Measurements from ENCODE around the gene PIGS. TPM values are rescaled to one million over a fixed set of nuclear protein-coding genes. Genes with fewer than 3 reads are reported as not detected.

The PIGS gene
- 55.8 to 58.4 TPM (median 56.6 TPM) in 5 replicates for total RNA-seq (2022; extraction: Qiagen RNA extraction; ENCODE audit: low read depth)

DNA sequence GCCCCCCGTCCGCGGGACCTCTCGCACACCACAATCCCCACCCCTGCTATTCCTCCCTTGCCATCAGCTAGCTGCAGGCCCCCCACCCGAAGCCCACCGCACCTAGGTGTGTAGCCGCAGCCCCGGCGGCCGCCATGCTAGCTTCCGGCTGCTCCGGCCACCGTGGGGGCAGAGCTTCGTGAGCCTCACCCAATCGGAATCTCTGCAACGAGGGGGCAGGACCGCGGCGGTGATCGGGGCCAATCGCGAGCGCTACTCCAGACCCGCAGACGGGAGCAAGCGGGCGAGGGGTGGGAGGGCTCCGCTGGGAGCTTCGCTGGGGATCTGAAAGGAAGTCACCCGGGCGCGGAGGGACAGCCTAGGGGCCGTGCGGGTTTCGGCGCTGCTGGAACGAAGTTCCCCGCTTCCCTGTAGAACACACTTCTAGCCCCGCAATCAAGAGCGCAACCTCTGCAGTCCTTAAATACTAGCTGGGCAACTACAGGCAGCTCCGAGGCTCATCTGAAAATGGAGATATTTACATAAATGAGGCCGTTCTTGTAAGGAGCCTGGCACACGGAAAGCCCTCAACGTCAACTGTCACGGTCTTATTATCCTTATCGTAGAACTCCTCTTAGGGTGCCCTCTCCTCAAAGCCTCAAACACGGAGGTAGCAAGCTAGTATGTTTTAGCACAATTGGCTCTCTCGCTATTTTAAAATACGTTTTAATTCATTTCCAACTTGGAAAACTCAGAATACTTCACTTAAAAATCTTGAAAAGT lies at the start of gene PIGS:
PIGS (minus strand) TSS at position 164 of the 762 bp plus-strand sequence; CDS start at position 136, 28 bp downstream.

DNA sequence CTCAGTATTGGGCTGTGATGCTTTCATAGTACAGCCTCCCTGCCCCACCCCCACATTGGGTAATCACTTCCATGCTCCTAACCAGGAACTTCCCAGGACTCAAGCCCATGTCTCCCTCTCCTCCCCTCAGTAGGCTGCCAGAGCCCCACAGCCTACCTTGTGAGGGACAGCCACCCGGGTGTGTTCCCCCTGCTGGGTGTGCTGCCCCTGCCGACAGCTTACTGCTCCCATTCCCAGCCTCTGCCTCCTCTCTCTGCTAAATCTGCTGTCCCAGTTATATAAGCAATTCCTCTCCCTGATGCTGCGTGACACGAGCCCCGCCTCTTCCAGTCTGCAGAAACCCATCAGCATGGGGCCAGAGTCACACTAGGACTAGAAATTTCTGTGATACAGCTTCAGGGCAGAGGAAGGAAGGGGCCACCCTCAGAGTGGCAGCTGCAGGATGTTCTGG lies 42.6 kb upstream of the PIGS start, which contains the start of gene RSKR:
RSKR (minus strand) TSS at position 255 of the 451 bp plus-strand sequence; CDS start at position 231, 24 bp downstream.

DNA sequence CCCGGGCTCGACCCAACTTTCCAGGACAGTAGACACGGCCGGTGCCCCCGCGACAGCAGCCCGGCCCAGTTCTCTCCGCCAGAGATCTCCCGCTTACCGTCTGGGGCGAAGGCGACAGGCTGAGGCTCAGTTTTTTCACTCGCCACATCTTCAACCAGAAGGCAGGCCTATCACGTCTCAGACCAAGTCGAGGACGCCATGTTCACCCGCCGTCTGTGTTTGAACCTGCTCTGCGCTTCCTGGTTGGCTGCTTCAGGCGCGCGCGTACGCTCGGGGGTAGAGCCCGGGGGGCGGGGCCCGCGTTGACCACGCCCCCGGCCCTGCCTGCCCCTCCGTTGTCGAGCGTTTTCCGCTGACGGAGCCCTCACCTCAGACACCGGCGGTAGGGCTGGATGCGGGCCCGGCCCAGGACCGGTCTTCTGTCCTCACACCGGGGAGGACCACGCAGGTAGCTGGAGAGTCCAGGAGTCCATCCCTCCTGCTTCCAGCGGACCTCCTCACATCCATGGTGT lies 27.5 kb upstream of the PIGS start, which contains the start of gene SPAG5:
SPAG5 (minus strand) TSS at position 227 of the 512 bp plus-strand sequence; CDS start at position 148, 79 bp downstream.

DNA sequence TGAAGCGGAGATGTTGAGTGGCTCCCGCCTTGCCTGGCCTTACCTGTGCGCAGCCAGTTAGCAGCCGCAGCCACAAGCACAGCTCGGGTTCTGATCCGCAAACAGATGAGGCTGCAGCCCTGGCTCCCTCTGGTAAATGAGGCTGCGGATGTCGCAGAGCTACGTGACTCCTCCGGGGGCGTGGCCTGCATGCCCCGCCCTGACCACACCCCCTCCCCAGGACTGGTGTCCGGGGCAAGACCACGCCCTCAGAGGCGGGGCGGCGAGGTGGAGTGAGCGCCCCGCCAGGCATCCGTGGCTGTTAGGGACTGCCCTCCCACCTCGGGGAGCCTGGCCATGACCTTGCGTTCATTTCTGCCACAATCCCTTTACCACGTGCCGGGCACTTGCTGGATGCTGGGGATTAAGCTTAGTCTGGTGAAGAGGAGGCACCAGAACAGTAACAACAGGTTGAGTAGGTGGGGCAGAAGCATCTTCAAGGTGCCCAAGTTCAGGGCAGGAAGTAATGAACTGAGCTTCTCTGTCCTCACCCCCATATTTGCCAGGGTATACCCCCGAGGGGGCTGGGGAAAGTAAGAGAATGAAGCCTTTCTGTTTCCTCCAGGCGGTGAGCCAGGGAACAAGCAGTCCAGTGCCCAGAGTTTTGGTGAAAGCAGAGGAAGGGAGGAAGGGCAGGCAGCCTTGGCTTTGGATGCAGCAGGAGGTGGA lies 5.6 kb upstream of the PIGS start, which contains the start of gene ALDOC:
ALDOC (minus strand) TSS at position 138 of the 708 bp plus-strand sequence. CDS start 1,363 bp downstream, outside the sequence.

DNA sequence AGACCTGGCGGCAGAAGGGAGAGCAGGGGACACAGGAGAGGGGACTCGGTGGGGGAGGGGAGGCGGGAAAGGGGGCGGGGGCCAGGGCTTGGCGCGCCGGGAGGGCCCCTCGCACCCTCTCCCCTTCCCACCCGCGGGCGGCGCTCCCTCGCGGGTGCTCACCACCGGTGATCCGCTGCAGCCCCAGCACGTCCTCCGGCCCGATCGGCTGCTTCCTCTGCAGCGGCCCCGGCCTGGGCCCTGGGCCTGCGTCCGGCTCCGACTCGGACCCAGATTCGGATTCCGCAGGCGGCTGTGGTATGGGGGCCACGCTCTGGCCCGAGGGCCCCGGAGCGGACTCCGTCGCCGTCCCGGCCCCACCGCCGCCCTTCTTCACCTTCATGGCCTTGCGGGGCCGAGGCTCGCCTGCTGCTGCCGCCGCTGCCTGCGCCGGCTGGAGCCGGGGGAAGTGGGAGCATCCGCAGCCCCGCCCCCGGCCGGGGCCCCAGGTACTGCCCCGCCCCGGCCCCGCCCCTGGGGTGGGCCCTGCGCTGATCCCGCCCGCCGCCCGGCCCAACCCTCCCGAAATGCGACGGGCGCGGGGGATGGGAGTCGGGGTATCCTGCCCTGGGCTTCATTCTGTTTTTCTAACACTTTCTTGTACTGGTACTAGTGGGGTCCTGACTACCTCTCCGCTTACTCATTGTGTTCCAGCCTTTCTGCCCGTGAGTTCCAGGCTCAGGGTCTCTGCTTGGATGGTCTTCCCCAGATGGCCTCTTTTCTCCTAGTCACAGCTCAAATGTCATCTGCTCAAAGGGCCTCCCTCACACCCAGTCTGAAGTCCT lies 18.9 kb downstream of the PIGS start, which contains the start of gene UNC119:
UNC119 (minus strand) TSS at position 449 of the 824 bp plus-strand sequence; CDS start at position 382, 67 bp downstream.

DNA sequence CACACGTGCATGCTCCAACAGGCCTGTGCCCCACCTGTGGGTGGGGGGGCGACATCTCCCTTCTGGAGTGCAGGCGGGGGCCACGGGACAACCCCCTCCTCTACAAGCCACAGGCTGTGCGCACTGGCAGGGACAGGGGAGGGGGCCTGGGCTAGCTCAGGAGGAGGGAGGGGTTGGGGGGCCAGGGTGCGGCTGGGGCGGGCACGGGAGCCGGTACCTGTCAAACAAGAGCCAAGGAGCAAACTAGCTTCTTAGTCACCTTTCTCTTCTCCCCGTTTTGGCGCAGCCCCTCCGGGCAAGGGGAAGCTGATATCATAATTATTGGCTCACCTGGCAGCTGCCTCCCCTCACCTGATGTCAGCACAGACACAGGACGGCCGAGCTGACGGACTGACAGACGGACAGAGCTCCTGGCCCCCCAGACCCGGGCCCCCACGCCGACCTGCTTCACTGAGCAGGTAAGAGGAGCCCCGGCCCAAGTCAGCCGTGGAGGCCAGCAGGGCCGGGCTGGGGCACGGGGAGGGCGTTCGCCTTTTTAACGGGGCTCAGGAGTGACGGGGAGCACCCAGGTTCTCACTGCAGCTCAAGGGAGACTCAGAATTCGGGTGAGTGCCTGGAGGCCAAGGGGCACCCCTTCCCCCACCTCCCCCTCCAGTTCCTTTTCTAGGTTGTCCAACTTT lies 65.2 kb downstream of the PIGS start, which contains the start of gene FOXN1:
FOXN1 (plus strand) TSS at position 363 of the 680 bp plus-strand sequence. CDS start 17,622 bp downstream, outside the sequence.

Other genes starting within 250 kb of the PIGS start
- 57.2 to 59.9 TPM (median 57.8 TPM) in 5 replicates for gene IFT20, start 236.1 kb downstream of the PIGS start, total RNA-seq (2022; extraction: Qiagen RNA extraction; ENCODE audit: low read depth)
- gene TNFAIP1, start 235.8 kb downstream of the PIGS start, total RNA-seq (2022; extraction: Qiagen RNA extraction; ENCODE audit: low read depth): 39.9 to 54.1 TPM (median 46.9 TPM) in 5 replicates
- 139 to 167 TPM (median 160 TPM) in 5 replicates for gene POLDIP2, start 214.0 kb downstream of the PIGS start, total RNA-seq (2022; extraction: Qiagen RNA extraction; ENCODE audit: low read depth)
- not detected in 5 replicates for gene SEBOX, start 206.3 kb downstream of the PIGS start, total RNA-seq (2022; extraction: Qiagen RNA extraction; ENCODE audit: low read depth)
- 16.0 to 24.4 TPM (median 22.0 TPM) in 5 replicates for gene VTN, start 201.2 kb downstream of the PIGS start, total RNA-seq (2022; extraction: Qiagen RNA extraction; ENCODE audit: low read depth)
- 4.3 to 7.2 TPM (median 5.2 TPM) in 5 replicates for gene SARM1, start 199.8 kb downstream of the PIGS start, total RNA-seq (2022; extraction: Qiagen RNA extraction; ENCODE audit: low read depth)
- 16.1 to 21.6 TPM (median 20.2 TPM) in 5 replicates for gene SLC46A1, start 165.3 kb downstream of the PIGS start, total RNA-seq (2022; extraction: Qiagen RNA extraction; ENCODE audit: low read depth)
- 0.10 to 0.18 TPM (median 0.14 TPM) in 4 of 5 replicates, not detected in the other for gene SLC13A2, start 97.9 kb downstream of the PIGS start, total RNA-seq (2022; extraction: Qiagen RNA extraction; ENCODE audit: low read depth)
- gene FOXN1, start 65.2 kb downstream of the PIGS start, total RNA-seq (2022; extraction: Qiagen RNA extraction; ENCODE audit: low read depth): not detected in 5 replicates
- 25.1 to 32.6 TPM (median 29.0 TPM) in 5 replicates for gene UNC119, start 18.9 kb downstream of the PIGS start, total RNA-seq (2022; extraction: Qiagen RNA extraction; ENCODE audit: low read depth)
- 1.3 to 2.3 TPM (median 1.8 TPM) in 5 replicates for gene ALDOC, start 5.4 kb upstream of the PIGS start, total RNA-seq (2022; extraction: Qiagen RNA extraction; ENCODE audit: low read depth)
- 72.4 to 90.1 TPM (median 77.8 TPM) in 5 replicates for gene SPAG5, start 27.5 kb upstream of the PIGS start, total RNA-seq (2022; extraction: Qiagen RNA extraction; ENCODE audit: low read depth)
- 2.2 to 4.9 TPM (median 4.2 TPM) in 5 replicates for gene RSKR, start 42.7 kb upstream of the PIGS start, total RNA-seq (2022; extraction: Qiagen RNA extraction; ENCODE audit: low read depth)
- gene BLTP2, start 73.6 kb upstream of the PIGS start, total RNA-seq (2022; extraction: Qiagen RNA extraction; ENCODE audit: low read depth): 56.4 to 74.1 TPM (median 58.8 TPM) in 5 replicates
- gene SDF2, start 90.4 kb upstream of the PIGS start, total RNA-seq (2022; extraction: Qiagen RNA extraction; ENCODE audit: low read depth): 79.5 to 87.0 TPM (median 84.5 TPM) in 5 replicates
- gene SUPT6H, start 90.7 kb upstream of the PIGS start, total RNA-seq (2022; extraction: Qiagen RNA extraction; ENCODE audit: low read depth): 69.2 to 74.1 TPM (median 72.2 TPM) in 5 replicates
- 1.2 to 2.3 TPM (median 1.5 TPM) in 5 replicates for gene PROCA1, start 140.4 kb upstream of the PIGS start, total RNA-seq (2022; extraction: Qiagen RNA extraction; ENCODE audit: low read depth)
- gene RAB34, start 146.3 kb upstream of the PIGS start, total RNA-seq (2022; extraction: Qiagen RNA extraction; ENCODE audit: low read depth): 220 to 279 TPM (median 265 TPM) in 5 replicates
- 1,999 to 2,848 TPM (median 2,238 TPM) in 5 replicates for gene RPL23A, start 148.5 kb upstream of the PIGS start, total RNA-seq (2022; extraction: Qiagen RNA extraction; ENCODE audit: low read depth)
- 36.2 to 53.8 TPM (median 48.3 TPM) in 5 replicates for gene TLCD1, start 154.7 kb upstream of the PIGS start, total RNA-seq (2022; extraction: Qiagen RNA extraction; ENCODE audit: low read depth)
- gene NEK8, start 157.3 kb upstream of the PIGS start, total RNA-seq (2022; extraction: Qiagen RNA extraction; ENCODE audit: low read depth): 3.8 to 4.7 TPM (median 4.5 TPM) in 5 replicates
- 51.5 to 88.4 TPM (median 76.8 TPM) in 5 replicates for gene TRAF4, start 172.5 kb upstream of the PIGS start, total RNA-seq (2022; extraction: Qiagen RNA extraction; ENCODE audit: low read depth)